AG08395 (cell line): Measurements from ENCODE around the gene OR2V2.
"Not testable (repeated sequence)": the region's sequence is repeated elsewhere in the genome, so short reads cannot be mapped to it uniquely, and the experiment has no call there.

ENCODE experiments used
- DNase-seq: peaks from one replicate; pipeline ENCODE4 v3.0.0; 2012; ENCODE audit warnings: mixed read lengths, low spot score

OR2V2 gene

GRCh38 chr5:181114844-181115778 lies 32.3 kb upstream of the OR2V2 start:
- peak; percentile 40 for DNase-seq

GRCh38 chr5:181118369-181118768 lies 29.0 kb upstream of the OR2V2 start:
- DNase-seq = no peak

- no peak for DNase-seq
Observed at GRCh38 chr5:181119105-181119504, 28.3 kb upstream of the OR2V2 start.

GRCh38 chr5:181120306-181120705 lies 27.1 kb upstream of the OR2V2 start:
- peak; percentile 66 for DNase-seq

- DNase-seq = no peak
Observed at GRCh38 chr5:181120761-181121160, 26.6 kb upstream of the OR2V2 start.

GRCh38 chr5:181121675-181122561 lies 25.5 kb upstream of the OR2V2 start:
- DNase-seq = no peak

- DNase-seq = no peak
Observed at GRCh38 chr5:181124526-181124925, 22.9 kb upstream of the OR2V2 start.

GRCh38 chr5:181126841-181127240 lies 20.5 kb upstream of the OR2V2 start:
- no peak for DNase-seq

GRCh38 chr5:181127456-181127855 lies 19.9 kb upstream of the OR2V2 start:
- DNase-seq = no peak

- DNase-seq = no peak
Observed at GRCh38 chr5:181127907-181128626, 19.3 kb upstream of the OR2V2 start.

- no peak for DNase-seq
Observed at GRCh38 chr5:181129601-181130000, 17.8 kb upstream of the OR2V2 start.

- DNase-seq = not testable (repeated sequence)
Observed at GRCh38 chr5:181130081-181130480, 17.3 kb upstream of the OR2V2 start.

- no peak for DNase-seq
Observed at GRCh38 chr5:181130832-181131496, 16.4 kb upstream of the OR2V2 start, which contains the start of gene OR2V1. Gene OR2V1, minus strand, starts transcription at chr5:181131169. Its CDS starts 5,865 bp downstream, at chr5:181125304.

- DNase-seq = no peak
Observed at GRCh38 chr5:181131514-181131913, 15.9 kb upstream of the OR2V2 start.

GRCh38 chr5:181133083-181133482 lies 14.3 kb upstream of the OR2V2 start:
- DNase-seq = no peak

GRCh38 chr5:181133610-181134231 lies 13.7 kb upstream of the OR2V2 start:
- DNase-seq = peak; percentile 92

GRCh38 chr5:181134259-181134658 lies 13.1 kb upstream of the OR2V2 start:
- DNase-seq = no peak

GRCh38 chr5:181136361-181136955 lies 10.9 kb upstream of the OR2V2 start:
- DNase-seq = no peak

GRCh38 chr5:181138258-181138657 lies 9.1 kb upstream of the OR2V2 start:
- no peak for DNase-seq

GRCh38 chr5:181140766-181141165 lies 6.6 kb upstream of the OR2V2 start:
- DNase-seq = no peak

- DNase-seq = no peak
Observed at GRCh38 chr5:181142054-181142453, 5.3 kb upstream of the OR2V2 start.
